GM23338 (cell line): ENCODE measurements around the gene SLAMF6.

Experiments
- CREB1 ChIP-seq: fragments of 250-450 bp; sonication (Bioruptor Pico); IDR thresholded peaks from 2 replicates; pipeline ENCODE4 v1.5.0; 2020; ENCODE audit warnings: low read depth, mild to moderate bottlenecking, moderate library complexity
- CTCF ChIP-seq, 2 experiments: fragments of 200-600 bp in 1 of 2; sonication (generic) in 1 of 2; conservative IDR thresholded peaks; 2 replicates each; pipeline versions ENCODE4 v1.5.1 to v1.6.1; 2016 to 2017; ENCODE audit warnings: antibody characterized with exemption in 2 of 2, low read depth in 2 of 2, mild to moderate bottlenecking in 2 of 2, moderate library complexity in 1 of 2
- EZH2 ChIP-seq: fragments of 200-600 bp; sonication (generic); IDR thresholded peaks from one replicate; pipeline ENCODE4 v1.8.0; 2017; ENCODE audit warnings: antibody characterized with exemption, mild to moderate bottlenecking, low read depth; ENCODE audit not compliant: unreplicated experiment
- EZH2phosphoT487 ChIP-seq: fragments of 200-600 bp; sonication (generic); IDR thresholded peaks from one replicate; pipeline ENCODE4 v1.8.1; 2018; ENCODE audit warnings: antibody characterized with exemption; ENCODE audit not compliant: unreplicated experiment
- POLR2AphosphoS5 ChIP-seq: IDR thresholded peaks from 2 replicates; pipeline ENCODE4 v1.6.1; 2016; ENCODE audit warnings: antibody characterized with exemption, low read depth
- REST ChIP-seq: IDR thresholded peaks from one replicate; pipeline ENCODE4 v1.6.1; 2018; ENCODE audit warnings: antibody characterized with exemption; ENCODE audit not compliant: unreplicated experiment

- no peak for TF ChIP-seq CTCF (conservative IDR thresholded peaks at IDR 0.05; ENCODE audit: low read depth in 2 of 2)
- no peak for TF ChIP-seq CREB1 (CRISPR knock-in tag)
- no peak for TF ChIP-seq EZH2
- TF ChIP-seq REST, result no peak
- TF ChIP-seq EZH2phosphoT487, result no peak
- no peak for TF ChIP-seq POLR2AphosphoS5
Measured at GRCh38 chr1:160520999-160521398, 2.1 kb downstream of the SLAMF6 start.
